ENCODE data around the gene KBTBD13. TPM values are rescaled to one million over a fixed set of nuclear protein-coding genes. Genes with fewer than 3 reads are reported as not detected.

The KBTBD13 gene
- total RNA-seq, 1 donor from 2014 or later: not detected

DNA sequence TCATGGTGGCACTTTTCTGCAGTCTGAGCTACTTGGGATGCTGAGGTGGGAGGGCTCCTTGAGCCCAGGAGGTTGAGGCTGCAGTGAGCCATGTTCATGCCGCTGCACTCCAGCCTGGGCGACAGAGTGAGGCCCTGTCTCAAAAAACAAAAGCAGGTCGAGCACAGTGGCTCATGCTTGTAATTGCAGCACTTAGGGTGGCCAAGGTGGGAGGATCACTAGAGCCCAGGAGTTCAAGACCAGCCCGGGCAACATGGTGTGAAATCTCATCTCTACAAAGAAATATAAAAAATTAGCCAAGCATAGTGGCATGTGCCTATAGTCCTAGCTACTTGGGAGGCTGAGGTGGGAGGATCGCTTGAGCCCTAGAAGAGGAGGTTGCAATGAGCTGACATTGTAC lies 28.5 kb downstream of the KBTBD13 start:
- peaks cover 30% of the 10 kb centered on the region for H3K36me3 ChIP-seq
- no peak for DNase-seq

GRCh38 chr15:65106011-65106590 lies 29.6 kb downstream of the KBTBD13 start:
- Histone ChIP-seq H3K36me3 (peaks cover 19% of the 10 kb centered on the region), H3K27ac (no peak overlapping the region), H3K4me1 (no peaks in the 10 kb centered on the region), H3K9me3 (no peaks in the 10 kb centered on the region), H3K4me3 (no peak overlapping the region), H3K27me3 (ENCODE audit: low read depth) (no peaks in the 10 kb centered on the region)
- TF ChIP-seq, protein P1, sequence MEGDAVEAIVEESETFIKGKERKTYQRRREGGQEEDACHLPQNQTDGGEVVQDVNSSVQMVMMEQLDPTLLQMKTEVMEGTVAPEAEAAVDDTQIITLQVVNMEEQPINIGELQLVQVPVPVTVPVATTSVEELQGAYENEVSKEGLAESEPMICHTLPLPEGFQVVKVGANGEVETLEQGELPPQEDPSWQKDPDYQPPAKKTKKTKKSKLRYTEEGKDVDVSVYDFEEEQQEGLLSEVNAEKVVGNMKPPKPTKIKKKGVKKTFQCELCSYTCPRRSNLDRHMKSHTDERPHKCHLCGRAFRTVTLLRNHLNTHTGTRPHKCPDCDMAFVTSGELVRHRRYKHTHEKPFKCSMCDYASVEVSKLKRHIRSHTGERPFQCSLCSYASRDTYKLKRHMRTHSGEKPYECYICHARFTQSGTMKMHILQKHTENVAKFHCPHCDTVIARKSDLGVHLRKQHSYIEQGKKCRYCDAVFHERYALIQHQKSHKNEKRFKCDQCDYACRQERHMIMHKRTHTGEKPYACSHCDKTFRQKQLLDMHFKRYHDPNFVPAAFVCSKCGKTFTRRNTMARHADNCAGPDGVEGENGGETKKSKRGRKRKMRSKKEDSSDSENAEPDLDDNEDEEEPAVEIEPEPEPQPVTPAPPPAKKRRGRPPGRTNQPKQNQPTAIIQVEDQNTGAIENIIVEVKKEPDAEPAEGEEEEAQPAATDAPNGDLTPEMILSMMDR (IDR thresholded peaks at IDR 0.05): no peak
- intact Hi-C loops (cut with DNase I): no loop called here
- ATAC-seq (no peak), DNase-seq (no peak)

More for the DNA sequence above, 28.5 kb downstream of the KBTBD13 start:
- TF ChIP-seq, protein P1 (IDR thresholded peaks at IDR 0.05): no peak
- intact Hi-C loops (cut with DNase I): no loop called here
- ATAC-seq: no peak
- H3K9me3 ChIP-seq: no peaks in the 10 kb centered on the region
- H3K4me1 ChIP-seq: no peaks in the 10 kb centered on the region
- H3K27me3 ChIP-seq (ENCODE audit: low read depth): no peaks in the 10 kb centered on the region
- no peak overlapping the region for H3K4me3 ChIP-seq
- H3K27ac ChIP-seq: no peak overlapping the region

DNA sequence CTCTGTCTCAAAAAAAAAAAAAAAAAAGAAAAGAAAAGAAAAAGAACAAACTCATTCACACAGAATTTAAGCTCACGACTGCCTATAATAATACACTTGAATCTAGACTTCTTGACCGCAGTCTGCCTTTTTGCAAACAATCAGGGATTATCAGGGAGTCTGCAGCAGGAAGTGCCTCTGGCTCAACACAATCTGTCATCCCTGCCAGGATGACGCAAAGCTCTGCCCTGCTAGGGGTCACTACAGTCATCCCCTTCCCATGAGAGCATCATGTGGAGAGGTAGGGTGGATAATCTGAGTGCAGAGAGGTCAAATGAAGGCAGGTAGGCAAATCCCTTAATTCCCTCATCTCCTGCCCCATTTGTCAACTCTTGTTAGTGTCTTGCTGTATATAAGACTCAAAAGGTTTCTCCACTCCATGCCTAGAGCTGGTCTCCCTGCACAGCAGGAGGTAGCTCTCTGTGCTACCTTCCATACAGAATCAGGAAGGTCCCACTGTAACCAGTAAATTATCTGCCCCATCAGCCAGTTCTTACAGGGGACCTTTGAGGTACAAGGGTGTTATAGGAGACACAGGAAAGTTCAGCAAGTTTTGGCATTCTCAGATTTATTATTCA lies 34.2 kb downstream of the KBTBD13 start:
- Histone ChIP-seq H3K27ac (no peak overlapping the region), H3K36me3 (peaks cover 50% of the 10 kb centered on the region), H3K4me3 (no peak overlapping the region), H3K9me3 (no peaks in the 10 kb centered on the region), H3K27me3 (ENCODE audit: low read depth) (no peaks in the 10 kb centered on the region), H3K4me1 (no peaks in the 10 kb centered on the region)
- intact Hi-C loops (cut with DNase I): no loop called here
- ATAC-seq: no peak
- TF ChIP-seq, protein P1 (IDR thresholded peaks at IDR 0.05): no peak
- no peak for DNase-seq

DNA sequence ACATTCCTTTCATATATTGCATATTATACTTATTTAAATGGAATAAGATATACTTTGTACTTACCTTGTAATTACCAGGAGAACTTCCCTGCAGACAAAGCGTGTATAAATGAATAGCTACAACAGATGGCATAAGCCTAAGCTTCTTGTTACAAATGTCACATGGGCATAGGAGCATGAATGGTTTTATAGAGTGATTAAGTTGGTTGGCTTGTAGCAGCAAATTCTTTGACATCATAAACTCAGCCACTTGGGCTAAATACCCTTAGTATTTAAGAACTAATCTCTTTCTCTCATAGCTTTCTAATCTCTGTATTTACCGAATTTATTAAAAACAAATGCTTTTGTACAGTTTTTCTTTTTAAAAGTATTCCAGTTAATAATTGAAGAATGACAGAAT lies 38.5 kb downstream of the KBTBD13 start, which contains the start of gene UBAP1L:
UBAP1L (minus strand) TSS at position 115 of the 400 bp plus-strand sequence. CDS start 8,985 bp downstream, outside the sequence.
- ATAC-seq (no peak), DNase-seq (no peak)
- Histone ChIP-seq H3K27me3 (ENCODE audit: low read depth) (no peaks in the 10 kb centered on the region), H3K9me3 (no peaks in the 10 kb centered on the region), H3K4me1 (no peaks in the 10 kb centered on the region), H3K4me3 (no peak within 1 kb of the TSS), H3K36me3 (peaks cover 89% of the 10 kb centered on the region), H3K27ac (no peak within 1 kb of the TSS)
- TF ChIP-seq, protein P1 (IDR thresholded peaks at IDR 0.05): no peak
- intact Hi-C loops (cut with DNase I): no loop called here

GRCh38 chr15:65115542-65115941 lies 39.0 kb downstream of the KBTBD13 start:
- H3K9me3 ChIP-seq: no peaks in the 10 kb centered on the region
- intact Hi-C loops (cut with DNase I): no loop called here
- H3K4me3 ChIP-seq: no peak overlapping the region
- no peak overlapping the region for H3K27ac ChIP-seq
- TF ChIP-seq, protein P1 (IDR thresholded peaks at IDR 0.05): no peak
- ATAC-seq: no peak
- no peak for DNase-seq
- H3K36me3 ChIP-seq: peaks cover 91% of the 10 kb centered on the region
- H3K4me1 ChIP-seq: no peaks in the 10 kb centered on the region
- no peaks in the 10 kb centered on the region for H3K27me3 ChIP-seq (ENCODE audit: low read depth)

Other genes with a start within 250 kb of the KBTBD13 start
- gene PLEKHO2, start 234.8 kb upstream of the KBTBD13 start, total RNA-seq: 68.3 TPM
- 5.0 TPM for gene ANKDD1A, start 164.8 kb upstream of the KBTBD13 start, total RNA-seq
- 110 TPM for gene SPG21, start 86.8 kb upstream of the KBTBD13 start, total RNA-seq
- 15.7 TPM for gene MTFMT, start 47.1 kb upstream of the KBTBD13 start, total RNA-seq
- 3.2 TPM for gene SLC51B, start 31.4 kb upstream of the KBTBD13 start, total RNA-seq
- gene RASL12, start 8.8 kb upstream of the KBTBD13 start, total RNA-seq: 21.5 TPM
- 4.1 TPM for gene UBAP1L, start 38.5 kb downstream of the KBTBD13 start, total RNA-seq
- 19.8 TPM for gene PDCD7, start 57.1 kb downstream of the KBTBD13 start, total RNA-seq
- gene CLPX, start 108.6 kb downstream of the KBTBD13 start, total RNA-seq: 43.4 TPM
- 10.2 TPM for gene CILP, start 134.7 kb downstream of the KBTBD13 start, total RNA-seq
- gene PARP16, start 210.1 kb downstream of the KBTBD13 start, total RNA-seq: 8.8 TPM
- not detected for gene RNU5A-1, start 219.3 kb downstream of the KBTBD13 start, total RNA-seq
- gene RNU5B-1, start 227.9 kb downstream of the KBTBD13 start, total RNA-seq: 47.6 TPM